HepG2 (cell line): Measurements from ENCODE around the gene BTG4. TPM values are rescaled to one million over a fixed set of nuclear protein-coding genes. Genes with fewer than 3 reads are reported as not detected.

Experiments
- ATAC-seq: fragments of 200-7000 bp; cut with Tn5 transposase; 3 replicates; pipeline ENCODE4 v1.9.1; 2020; ENCODE audit warnings: mild to moderate bottlenecking, moderate library complexity
- BruUV-seq: library from RNA; stranded (reverse); fragments of 400-500 nt; replicated peaks from 2 replicates; lab custom pipeline; 2021; lab: Mats Ljungman, UMichigan
- CTCF ChIA-PET: fragments of 300-600 bp; formaldehyde crosslinking; extraction: SDS; loops from one replicate; lab custom pipeline; 2021; ENCODE audit warnings: low total read pairs, inconsistent platforms, low intra/inter-chr PET ratio; lab: Yijun Ruan, JAX
- POLR2A ChIA-PET: fragments of 350-600 bp; sonication (Branson Sonifier 250); formaldehyde crosslinking; loops from one replicate; lab custom pipeline; 2020; ENCODE audit warnings: antibody characterized with exemption, inconsistent platforms; lab: Yijun Ruan, JAX
- DNase-seq: peaks from one replicate; pipeline ENCODE4 v3.0.0-alpha.2; 2015; ENCODE audit warnings: low spot score
- FAIRE-seq: peaks from 3 replicates; lab custom pipeline; 2011; peaks lifted over from hg19 to GRCh38; lab: Jason Lieb, UNC
- H2AFZ ChIP-seq: one replicate; pipeline ENCODE4 v1.6.1; 2011; ENCODE audit warnings: low read length, inconsistent platforms
- H3K27ac ChIP-seq: fragments of 300-600 bp; 3 replicates; pipeline ENCODE4 v1.8.0; 2011; ENCODE audit warnings: mixed run types, mild to moderate bottlenecking, mixed read lengths, low read length, inconsistent platforms; ENCODE audit not compliant: insufficient read depth; ENCODE audit errors: extremely low read length
- H3K27me3 ChIP-seq, 2 experiments: fragments of 200-600 bp in 1 of 2; 2 replicates in 1 of 2; 3 replicates in 1 of 2; pipeline versions ENCODE4 v1.6.0 to v1.8.0; 2011; ENCODE audit warnings: low read length in 2 of 2, mild to moderate bottlenecking in 2 of 2, moderate library complexity in 2 of 2, inconsistent platforms in 1 of 2; ENCODE audit not compliant: insufficient read depth in 2 of 2, control insufficient read depth in 1 of 2
- H3K36me3 ChIP-seq, 2 experiments: fragments of 200-600 bp in 1 of 2; replicated peaks in 1 of 2; 2 replicates in 1 of 2; 3 replicates in 1 of 2; pipeline versions ENCODE4 v1.5.1 to v1.8.0; 2011; ENCODE audit warnings: low read length in 2 of 2, inconsistent platforms in 1 of 2; ENCODE audit not compliant: insufficient read depth in 2 of 2, control insufficient read depth in 1 of 2
- H3K4me1 ChIP-seq: 2 replicates; pipeline ENCODE4 v1.5.1; 2012; ENCODE audit warnings: low read length, inconsistent platforms; ENCODE audit not compliant: insufficient read depth
- H3K4me2 ChIP-seq: 2 replicates; pipeline ENCODE4 v1.6.0; 2011; ENCODE audit warnings: low read depth, low read length, inconsistent platforms
- H3K4me3 ChIP-seq, 3 experiments: fragments of 200-600 bp in 1 of 3; sonication (generic), shearing (Covaris generic) in 1 of 3; replicated peaks in 1 of 3; 2 replicates each; pipeline ENCODE4 v1.5.1; 2011 to 2016; ENCODE audit warnings: low read length in 3 of 3, inconsistent platforms in 2 of 3, low read depth in 2 of 3, mild to moderate bottlenecking in 2 of 3, control low read depth in 1 of 3, mixed read lengths in 1 of 3; ENCODE audit not compliant: insufficient read depth in 1 of 3
- H3K79me2 ChIP-seq: one replicate; pipeline ENCODE4 v1.6.1; 2011; ENCODE audit warnings: low read length, inconsistent platforms; ENCODE audit not compliant: insufficient read depth
- H3K9ac ChIP-seq: 2 replicates; pipeline ENCODE4 v1.6.0; 2011; ENCODE audit warnings: mild to moderate bottlenecking, low read depth, low read length, inconsistent platforms; ENCODE audit not compliant: insufficient read depth
- H3K9me3 ChIP-seq: 2 replicates; pipeline ENCODE4 v1.5.1; 2012; ENCODE audit warnings: mild to moderate bottlenecking, low read length
- H4K20me1 ChIP-seq: 2 replicates; pipeline ENCODE4 v1.6.0; 2011; ENCODE audit warnings: inconsistent platforms, mild to moderate bottlenecking, low read length, moderate library complexity; ENCODE audit not compliant: insufficient read depth
- CEBPB ChIP-seq: IDR thresholded peaks from 2 replicates; pipeline ENCODE4 v1.6.1; 2011; ENCODE audit warnings: low read depth, low read length, improper control_type of control experiment, borderline replicate concordance
- HDAC1 ChIP-seq: sonication (generic); formaldehyde crosslinking; IDR thresholded peaks from 2 replicates; pipeline ENCODE4 v1.5.1; 2020; ENCODE audit warnings: mild to moderate bottlenecking, missing genetic modification reagents
- LRRFIP1 ChIP-seq: sonication (generic); formaldehyde crosslinking; conservative IDR thresholded peaks from 2 replicates; pipeline ENCODE4 v1.4.0; 2020; ENCODE audit warnings: missing genetic modification reagents
- NFE2L1 ChIP-seq: sonication (generic); formaldehyde crosslinking; IDR thresholded peaks from 2 replicates; pipeline ENCODE4 v1.4.0; 2020; ENCODE audit warnings: missing genetic modification reagents, mild to moderate bottlenecking, borderline replicate concordance
- RFXAP ChIP-seq: sonication (generic); formaldehyde crosslinking; IDR thresholded peaks from 2 replicates; pipeline ENCODE4 v1.4.0; 2020; ENCODE audit warnings: missing genetic modification reagents, borderline replicate concordance
- SMAD9 ChIP-seq: sonication (generic); formaldehyde crosslinking; IDR thresholded peaks from 2 replicates; pipeline ENCODE4 v1.5.1; 2020; ENCODE audit warnings: mild to moderate bottlenecking, missing genetic modification reagents
- ZNF101 ChIP-seq: sonication (generic); formaldehyde crosslinking; IDR thresholded peaks from 2 replicates; pipeline ENCODE4 v1.4.0; 2020; ENCODE audit warnings: mild to moderate bottlenecking, low read depth, missing genetic modification reagents, borderline replicate concordance
- WGBS: methylation state at CpG from one replicate; pipeline ENCODE4 v1.1.6; 2017; ENCODE audit warnings: low lambda C conversion rate; 5-methylcytosine and 5-hydroxymethylcytosine counted together
- in situ Hi-C: cut with HindIII; loops from 2 replicates; pipeline ENCODE4 v1.10.0; 2017; ENCODE audit warnings: low pct_unique_long_range_greater_than_20kb; ENCODE audit not compliant: extremely low pct_ligation_motif_present
- intact Hi-C: fragments of 100-400 bp; cut with micrococcal nuclease; formaldehyde crosslinking; loops from one replicate; pipeline ENCODE4 v1.10.0; 2022; ENCODE audit not compliant: unreplicated experiment
- polyA plus RNA-seq, 8 experiments: library from polyadenylated mRNA; depleted of rRNA in 3 of 8; stranded (reverse) in 7 of 8; unstranded in 1 of 8; fragments of >200 nt; fragmentation: Illumina TruSeq in 4 of 8; extraction: Trizol in 4 of 8; gene quantifications; 2 replicates each; pipeline versions ENCODE4 v1.2.1 to v1.2.3, GENCODE V29; 2011 to 2016; ENCODE audit warnings: low read depth in 4 of 8, missing spikeins in 1 of 8, mixed read lengths in 1 of 8; ENCODE audit not compliant: insufficient read depth in 1 of 8
- total RNA-seq, 5 experiments: library from RNA; depleted of rRNA; stranded (reverse); fragments of >200 nt; fragmentation: Illumina TruSeq; extraction: Trizol; gene quantifications; 2 replicates each; pipeline ENCODE4 v1.2.3, GENCODE V29; 2016; ENCODE audit warnings: low read depth in 1 of 5

Gene BTG4
- total and polyA plus RNA-seq, 2 of the 13 experiments (the other 11 are each of a cell fraction or from before 2014, with no cell fraction given) = not detected

GRCh38 chr11:111523343-111523742, 11.2 kb upstream of the BTG4 start:
- DNase-seq = no peak
- in situ Hi-C loops (no loop called here), intact Hi-C loops (no loop called here)
- Histone ChIP-seq H3K9me3 (no peaks in the 10 kb centered on the region), H3K4me1 (no peaks in the 10 kb centered on the region), H3K4me2 (no peak overlapping the region), H3K79me2 (no peaks in the 10 kb centered on the region), H3K4me3 (no peak overlapping the region), H3K9ac (no peak overlapping the region), H3K27me3 (peaks cover 0 to 18% of the 10 kb centered on the region in 2 experiments; a peak in 2 of 5 replicates), H3K36me3 (no peaks in the 10 kb centered on the region), H2AFZ (no peak overlapping the region), H4K20me1 (no peaks in the 10 kb centered on the region), H3K27ac (no peak overlapping the region)
- 71% methylated on average over 2 of the region's 2 CpGs for WGBS
- TF ChIP-seq LRRFIP1 (CRISPR knock-in tag) = no peak
- no peak for TF ChIP-seq NFE2L1 (CRISPR knock-in tag)
- TF ChIP-seq RFXAP (CRISPR knock-in tag) = no peak
- TF ChIP-seq CEBPB = no peak
- no peak for TF ChIP-seq SMAD9 (CRISPR knock-in tag)
- TF ChIP-seq ZNF101 (CRISPR knock-in tag) = no peak
- no peak for TF ChIP-seq HDAC1 (CRISPR knock-in tag)
- ChIA-PET CTCF (no interaction called here), POLR2A (no interaction called here)
- no peak for ATAC-seq
- BruUV-seq = no TSS peak
- no peak for FAIRE-seq
